GM12878 (cell line): ENCODE data around the gene UGT1A6. TPM values are rescaled to one million over a fixed set of nuclear protein-coding genes. Genes with fewer than 3 reads are reported as not detected.

ENCODE experiments used
- ATAC-seq: fragments of 200-7000 bp; cut with Tn5 transposase; 3 replicates; pipeline ENCODE4 v1.9.1; 2020; ENCODE audit warnings: mild to moderate bottlenecking, moderate library complexity
- BruUV-seq: library from RNA; stranded (reverse); fragments of 400-500 nt; replicated peaks from 2 replicates; lab custom pipeline; 2021; lab: Mats Ljungman, UMichigan
- CTCF ChIA-PET: fragments of 300-600 bp; sonication (Branson Sonifier 250); formaldehyde crosslinking; extraction: SDS; loops from one replicate; lab custom pipeline; 2021; ENCODE audit warnings: inconsistent platforms; lab: Yijun Ruan, JAX
- POLR2A ChIA-PET: fragments of 350-600 bp; formaldehyde crosslinking; extraction: SDS; loops from one replicate; lab custom pipeline; 2021; ENCODE audit warnings: inconsistent platforms; lab: Charles Lee
- RAD21 ChIA-PET: fragments of 300-600 bp; sonication (Branson Sonifier 250); formaldehyde crosslinking; loops from one replicate; lab custom pipeline; 2023; ENCODE audit warnings: antibody characterized with exemption; ENCODE audit not compliant: unreplicated experiment; lab: Charles Lee
- SMC1A ChIA-PET: fragments of 300-600 bp; sonication (Branson Sonifier 250); formaldehyde crosslinking; loops from one replicate; lab custom pipeline; 2023; ENCODE audit not compliant: unreplicated experiment, uncharacterized antibody; lab: Charles Lee
- DNase-seq: peaks from one replicate; pipeline ENCODE4 v3.0.0-alpha.2; 2011; ENCODE audit warnings: low read depth, low spot score
- FAIRE-seq: peaks from 3 replicates; lab custom pipeline; 2011; peaks lifted over from hg19 to GRCh38; lab: Jason Lieb, UNC
- H2AFZ ChIP-seq: 2 replicates; pipeline ENCODE4 v1.6.0; 2011; ENCODE audit warnings: low read depth, low read length, control low read depth; ENCODE audit not compliant: control insufficient read depth
- H3K27ac ChIP-seq: 2 replicates; pipeline ENCODE4 v1.5.1; 2011; ENCODE audit warnings: control low read depth; ENCODE audit not compliant: control insufficient read depth, insufficient read depth
- H3K27me3 ChIP-seq, 2 experiments: replicated peaks in 1 of 2; 2 replicates each; pipeline versions ENCODE4 v1.6.0 to v1.6.1; 2011; ENCODE audit warnings: low read length in 1 of 2; ENCODE audit not compliant: control insufficient read depth in 2 of 2, insufficient read depth in 2 of 2
- H3K36me3 ChIP-seq, 2 experiments: 2 replicates each; pipeline ENCODE4 v1.5.1; 2011; ENCODE audit warnings: low read length in 1 of 2; ENCODE audit not compliant: control insufficient read depth in 2 of 2, insufficient read depth in 2 of 2
- H3K4me1 ChIP-seq: 2 replicates; pipeline ENCODE4 v1.6.1; 2011; ENCODE audit warnings: mild to moderate bottlenecking, low read length, moderate library complexity, mixed read lengths; ENCODE audit not compliant: control insufficient read depth, insufficient read depth
- H3K4me2 ChIP-seq: 2 replicates; pipeline ENCODE4 v1.6.0; 2011; ENCODE audit warnings: control low read depth; ENCODE audit not compliant: control insufficient read depth, insufficient read depth
- H3K4me3 ChIP-seq: fragments of 200-600 bp; sonication (generic); 2 replicates; pipeline ENCODE4 v1.5.1; 2016
- H3K79me2 ChIP-seq: 2 replicates; pipeline ENCODE4 v1.6.0; 2011; ENCODE audit warnings: low read length; ENCODE audit not compliant: control insufficient read depth, insufficient read depth
- H3K9ac ChIP-seq: 2 replicates; pipeline ENCODE4 v1.8.0; 2011; ENCODE audit warnings: low read length, control low read depth, mixed read lengths; ENCODE audit not compliant: control insufficient read depth, insufficient read depth
- H3K9me3 ChIP-seq: replicated peaks from 3 replicates; pipeline ENCODE4 v1.5.1; 2011; ENCODE audit warnings: mild to moderate bottlenecking, low read length; ENCODE audit not compliant: control insufficient read depth, insufficient read depth
- H4K20me1 ChIP-seq: 2 replicates; pipeline ENCODE4 v1.6.0; 2011; ENCODE audit not compliant: control insufficient read depth, insufficient read depth
- ATF3 ChIP-seq: IDR thresholded peaks from 2 replicates; pipeline ENCODE4 v1.6.1; 2011; ENCODE audit warnings: low read depth, mild to moderate bottlenecking, low read length, moderate library complexity, borderline replicate concordance; ENCODE audit errors: extremely low read depth
- BCL11A ChIP-seq: IDR thresholded peaks from 2 replicates; pipeline ENCODE4 v1.6.1; 2011; ENCODE audit warnings: low read depth, low read length
- BRCA1 ChIP-seq: IDR thresholded peaks from 2 replicates; pipeline ENCODE4 v1.6.1; 2011; ENCODE audit warnings: low read depth, low read length, improper control_type of control experiment
- CBX3 ChIP-seq: fragments of 200-600 bp; sonication (generic); IDR thresholded peaks from 2 replicates; pipeline ENCODE4 v1.6.1; 2016; ENCODE audit warnings: low read depth, borderline replicate concordance
- FOXK2 ChIP-seq: fragments of 450-650 bp; IDR thresholded peaks from 2 replicates; pipeline ENCODE4 v1.6.1; 2017; ENCODE audit warnings: mild to moderate bottlenecking, moderate library complexity
- MEF2A ChIP-seq: IDR thresholded peaks from 2 replicates; pipeline ENCODE4 v1.6.1; 2011; ENCODE audit warnings: low read depth, mild to moderate bottlenecking, low read length, moderate library complexity; ENCODE audit not compliant: insufficient read depth
- RAD51 ChIP-seq: fragments of 450-650 bp; IDR thresholded peaks from 2 replicates; pipeline ENCODE4 v1.6.1; 2016; ENCODE audit warnings: moderate library complexity, mild to moderate bottlenecking, inconsistent platforms
- RELB ChIP-seq: fragments of 450-650 bp; IDR thresholded peaks from 2 replicates; pipeline ENCODE4 v1.6.1; 2017; ENCODE audit warnings: low read depth, mild to moderate bottlenecking, moderate library complexity
- SIN3A ChIP-seq: IDR thresholded peaks from 2 replicates; pipeline ENCODE4 v1.6.1; 2012; ENCODE audit warnings: low read depth, low read length, improper control_type of control experiment
- SREBF1 ChIP-seq: IDR thresholded peaks from 2 replicates; pipeline ENCODE4 v1.6.1; 2012; ENCODE audit warnings: mild to moderate bottlenecking, low read length
- SUZ12 ChIP-seq: fragments of 200-600 bp; sonication (generic); IDR thresholded peaks from one replicate; pipeline ENCODE4 v1.6.1; 2018; ENCODE audit warnings: antibody characterized with exemption, mild to moderate bottlenecking; ENCODE audit not compliant: unreplicated experiment
- WRNIP1 ChIP-seq: IDR thresholded peaks from 2 replicates; pipeline ENCODE4 v1.6.1; 2011; ENCODE audit warnings: low read depth, low read length, improper control_type of control experiment, borderline replicate concordance
- ZNF622 ChIP-seq: fragments of 450-650 bp; IDR thresholded peaks from 2 replicates; pipeline ENCODE4 v1.6.1; 2017; ENCODE audit warnings: mild to moderate bottlenecking, inconsistent platforms
- whole genome bisulfite sequencing: methylation state at CpG from one replicate; pipeline ENCODE4 v1.1.6; 2016; ENCODE audit warnings: low lambda C conversion rate; ENCODE audit not compliant: insufficient replicate concordance, insufficient coverage; ENCODE audit errors: missing lambda C conversion rate; 5-methylcytosine and 5-hydroxymethylcytosine counted together
- in situ Hi-C: fragments of 300-500 bp; cut with MboI; formaldehyde crosslinking; loops from 9 replicates; pipeline ENCODE4 v1.14.3; 2018; ENCODE audit warnings: mixed read lengths
- intact Hi-C: fragments of 100-400 bp; cut with micrococcal nuclease; formaldehyde crosslinking; loops from one replicate; pipeline ENCODE4 v1.14.2; 2022; ENCODE audit not compliant: unreplicated experiment
- polyA plus RNA-seq, 11 experiments: library from polyadenylated mRNA; depleted of rRNA in 4 of 11; unstranded in 6 of 11; stranded (reverse) in 5 of 11; fragments of >200 nt; fragmentation: Nextera tagmentation in 4 of 11; fragmentation: Illumina TruSeq in 1 of 11; extraction: Ambion mirVana in 4 of 11; extraction: Trizol in 1 of 11; gene quantifications; 1 replicate in 1 of 11; 2 replicates in 10 of 11; pipeline versions ENCODE4 v1.2.1 to v1.2.3, GENCODE V29; 2011 to 2016; ENCODE audit warnings: inconsistent platforms in 2 of 11, missing spikeins in 2 of 11, low read depth in 1 of 11
- total RNA-seq, 4 experiments: library from RNA; depleted of rRNA in 3 of 4; stranded (reverse); fragments of >200 nt in 3 of 4; fragmentation: Illumina TruSeq in 1 of 4; extraction: Trizol in 1 of 4; gene quantifications; 2 replicates each; pipeline versions ENCODE4 v1.2.1 to v1.2.3, GENCODE V29; 2013 to 2021
- TF ChIP-seq, protein P1 (sequence below): fragments of 450-650 bp; IDR thresholded peaks from 2 replicates; pipeline ENCODE4 v1.6.1; 2017; ENCODE audit warnings: borderline replicate concordance

Gene UGT1A6
- total and polyA plus RNA-seq, 10 of the 15 experiments (the other 5 are each of a cell fraction or from before 2014, with no cell fraction given): not detected

GRCh38 chr2:233779722-233780121 is 87.0 kb downstream of the UGT1A6 start:
- Histone ChIP-seq H3K27ac (no peak overlapping the region), H3K36me3 (no peaks in the 10 kb centered on the region), H2AFZ (no peak overlapping the region), H3K4me1 (no peaks in the 10 kb centered on the region), H3K9me3 (no peaks in the 10 kb centered on the region; the same call in 2 of the 3 replicates), H3K4me2 (no peak overlapping the region), H3K79me2 (no peaks in the 10 kb centered on the region), H4K20me1 (no peaks in the 10 kb centered on the region), H3K4me3 (no peak overlapping the region), H3K27me3 (no peaks in the 10 kb centered on the region), H3K9ac (no peak overlapping the region)
- in situ Hi-C loops (no loop called here), intact Hi-C loops (no loop called here)
- DNase-seq: no peak
- ChIA-PET RAD21 (no interaction called here), POLR2A (no interaction called here), CTCF (no interaction called here), SMC1A (no interaction called here)
- no peak for TF ChIP-seq RAD51
- no peak for TF ChIP-seq SUZ12
- TF ChIP-seq SREBF1: no peak
- no peak for TF ChIP-seq SIN3A
- TF ChIP-seq ATF3: no peak
- TF ChIP-seq, protein P1, sequence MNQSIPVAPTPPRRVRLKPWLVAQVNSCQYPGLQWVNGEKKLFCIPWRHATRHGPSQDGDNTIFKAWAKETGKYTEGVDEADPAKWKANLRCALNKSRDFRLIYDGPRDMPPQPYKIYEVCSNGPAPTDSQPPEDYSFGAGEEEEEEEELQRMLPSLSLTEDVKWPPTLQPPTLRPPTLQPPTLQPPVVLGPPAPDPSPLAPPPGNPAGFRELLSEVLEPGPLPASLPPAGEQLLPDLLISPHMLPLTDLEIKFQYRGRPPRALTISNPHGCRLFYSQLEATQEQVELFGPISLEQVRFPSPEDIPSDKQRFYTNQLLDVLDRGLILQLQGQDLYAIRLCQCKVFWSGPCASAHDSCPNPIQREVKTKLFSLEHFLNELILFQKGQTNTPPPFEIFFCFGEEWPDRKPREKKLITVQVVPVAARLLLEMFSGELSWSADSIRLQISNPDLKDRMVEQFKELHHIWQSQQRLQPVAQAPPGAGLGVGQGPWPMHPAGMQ: no peak
- TF ChIP-seq BRCA1: no peak
- no peak for TF ChIP-seq WRNIP1
- TF ChIP-seq FOXK2: no peak
- TF ChIP-seq CBX3: no peak
- no peak for TF ChIP-seq BCL11A
- no peak for TF ChIP-seq ZNF622
- TF ChIP-seq MEF2A: no peak
- no peak for TF ChIP-seq RELB
- no peak for ATAC-seq
- no peak for FAIRE-seq
- no TSS peak for BruUV-seq
- 56% methylated on average over 4 of the region's 4 CpGs for WGBS
